AG04450 (cell line): ENCODE data around the gene FEN1. TPM values are rescaled to one million over a fixed set of nuclear protein-coding genes. Genes with fewer than 3 reads are reported as not detected.

Experiments used
- CTCF ChIA-PET: fragments of 300-600, 350-600 bp; formaldehyde crosslinking; extraction: SDS; loops from one replicate; lab custom pipeline; 2022; ENCODE audit warnings: antibody characterized with exemption, inconsistent platforms; lab: Charles Lee
- POLR2A ChIA-PET: fragments of 350-600 bp; formaldehyde crosslinking; extraction: SDS; loops from one replicate; lab custom pipeline; 2021; ENCODE audit warnings: antibody characterized with exemption, inconsistent platforms; lab: Yijun Ruan, JAX
- DNase-seq: peaks from one replicate; pipeline ENCODE4 v3.0.0-alpha.2; 2011; ENCODE audit warnings: low read depth, low spot score
- H3K27ac ChIP-seq: one replicate; pipeline ENCODE4 v1.5.1; 2012; ENCODE audit warnings: low read depth, low read length, control low read depth
- H3K27me3 ChIP-seq: one replicate; pipeline ENCODE4 v1.6.0; 2012; ENCODE audit warnings: low read length; ENCODE audit not compliant: control insufficient read depth, insufficient read depth
- H3K4me3 ChIP-seq: 2 replicates; pipeline ENCODE4 v1.5.1; 2011; ENCODE audit warnings: mild to moderate bottlenecking, low read depth, low read length, control low read depth
- H3K9me3 ChIP-seq: 2 replicates; pipeline ENCODE4 v1.5.1; 2012; ENCODE audit warnings: low read length; ENCODE audit not compliant: control insufficient read depth, insufficient read depth
- polyA plus RNA-seq: library from polyadenylated mRNA; depleted of rRNA; stranded (reverse); fragments of >200 nt; gene quantifications from 2 replicates; pipeline ENCODE4 v1.2.3, GENCODE V29; 2011
- TF ChIP-seq, protein P1 (sequence below): IDR thresholded peaks from 2 replicates; pipeline ENCODE4 v1.5.1; 2011; ENCODE audit warnings: low read depth, low read length, control low read depth, inconsistent platforms

FEN1 gene
- polyA plus RNA-seq, 1 experiment, result 7.1 TPM

DNA sequence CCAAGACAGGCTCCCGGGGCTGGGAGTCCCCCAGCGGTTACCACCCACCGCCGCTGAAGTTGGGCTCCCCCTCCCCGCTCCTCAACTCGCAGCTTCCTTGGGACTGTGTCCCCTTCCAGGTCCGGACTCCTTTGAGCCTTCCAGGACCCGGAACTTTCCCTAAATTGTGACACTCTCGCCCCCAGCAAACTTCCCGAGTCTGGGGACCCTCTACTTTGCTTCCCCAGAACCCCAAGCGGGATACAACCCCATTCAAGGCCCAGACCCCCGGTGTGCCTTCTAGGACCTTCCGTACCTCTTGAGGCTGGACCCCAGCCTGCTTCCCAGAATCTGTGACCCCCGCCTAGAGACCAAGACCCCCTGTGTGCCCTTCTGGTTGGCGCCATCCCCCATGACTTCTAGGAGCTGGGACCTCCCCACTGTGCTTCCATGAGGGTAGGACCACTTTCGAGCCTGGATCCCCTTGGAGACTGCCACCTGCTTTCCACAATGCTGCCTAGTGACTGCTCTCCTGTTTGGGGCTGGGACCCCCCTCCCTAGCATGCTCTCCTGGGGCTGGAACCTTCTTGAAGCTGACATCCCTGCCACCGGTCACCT is 39.7 kb upstream of the FEN1 start:
- ChIA-PET POLR2A (no interaction called here), CTCF (interaction anchor here (0.5 to 1.9 kb wide), 10 partner anchors 12 to 692 kb away, joined by 3 to 5 read pairs (median 3); no protein-coding TSS in a partner anchor)
- Histone ChIP-seq H3K4me3 (peak overlapping the region; percentile 63), H3K9me3 (no peaks in the 10 kb centered on the region; the same call in 1 of the 2 replicates), H3K27me3 (peaks cover 5% of the 10 kb centered on the region), H3K27ac (no peak overlapping the region)
- no peak for DNase-seq
- TF ChIP-seq, protein P1, sequence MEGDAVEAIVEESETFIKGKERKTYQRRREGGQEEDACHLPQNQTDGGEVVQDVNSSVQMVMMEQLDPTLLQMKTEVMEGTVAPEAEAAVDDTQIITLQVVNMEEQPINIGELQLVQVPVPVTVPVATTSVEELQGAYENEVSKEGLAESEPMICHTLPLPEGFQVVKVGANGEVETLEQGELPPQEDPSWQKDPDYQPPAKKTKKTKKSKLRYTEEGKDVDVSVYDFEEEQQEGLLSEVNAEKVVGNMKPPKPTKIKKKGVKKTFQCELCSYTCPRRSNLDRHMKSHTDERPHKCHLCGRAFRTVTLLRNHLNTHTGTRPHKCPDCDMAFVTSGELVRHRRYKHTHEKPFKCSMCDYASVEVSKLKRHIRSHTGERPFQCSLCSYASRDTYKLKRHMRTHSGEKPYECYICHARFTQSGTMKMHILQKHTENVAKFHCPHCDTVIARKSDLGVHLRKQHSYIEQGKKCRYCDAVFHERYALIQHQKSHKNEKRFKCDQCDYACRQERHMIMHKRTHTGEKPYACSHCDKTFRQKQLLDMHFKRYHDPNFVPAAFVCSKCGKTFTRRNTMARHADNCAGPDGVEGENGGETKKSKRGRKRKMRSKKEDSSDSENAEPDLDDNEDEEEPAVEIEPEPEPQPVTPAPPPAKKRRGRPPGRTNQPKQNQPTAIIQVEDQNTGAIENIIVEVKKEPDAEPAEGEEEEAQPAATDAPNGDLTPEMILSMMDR, result no peak

DNA sequence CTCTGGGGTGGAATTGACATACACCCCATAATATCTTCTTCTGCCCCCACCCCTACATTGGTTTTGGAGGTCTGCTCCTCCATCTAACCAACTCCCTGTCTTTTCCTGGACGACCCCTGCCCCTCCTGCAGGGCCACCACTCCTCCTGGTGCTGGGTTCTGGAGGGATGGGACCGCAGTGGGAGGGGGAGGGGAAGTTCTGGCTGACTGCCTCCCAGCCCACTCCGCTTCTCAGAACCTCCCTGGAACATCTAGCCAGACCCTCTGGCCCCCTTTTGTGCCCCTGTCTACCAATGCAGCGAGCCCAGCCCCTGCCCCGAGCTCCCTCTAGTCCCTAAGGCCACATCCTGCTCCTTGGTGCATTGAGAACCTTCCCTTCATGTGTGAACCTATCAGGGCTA is 39.0 kb upstream of the FEN1 start:
- POLR2A ChIA-PET, result no interaction called here
- no peak for DNase-seq
- CTCF ChIA-PET, result interaction anchor here (0.5 to 1.9 kb wide), 6 partner anchors 11 to 355 kb away, joined by 3 to 5 read pairs (median 4); no protein-coding TSS in a partner anchor

DNA sequence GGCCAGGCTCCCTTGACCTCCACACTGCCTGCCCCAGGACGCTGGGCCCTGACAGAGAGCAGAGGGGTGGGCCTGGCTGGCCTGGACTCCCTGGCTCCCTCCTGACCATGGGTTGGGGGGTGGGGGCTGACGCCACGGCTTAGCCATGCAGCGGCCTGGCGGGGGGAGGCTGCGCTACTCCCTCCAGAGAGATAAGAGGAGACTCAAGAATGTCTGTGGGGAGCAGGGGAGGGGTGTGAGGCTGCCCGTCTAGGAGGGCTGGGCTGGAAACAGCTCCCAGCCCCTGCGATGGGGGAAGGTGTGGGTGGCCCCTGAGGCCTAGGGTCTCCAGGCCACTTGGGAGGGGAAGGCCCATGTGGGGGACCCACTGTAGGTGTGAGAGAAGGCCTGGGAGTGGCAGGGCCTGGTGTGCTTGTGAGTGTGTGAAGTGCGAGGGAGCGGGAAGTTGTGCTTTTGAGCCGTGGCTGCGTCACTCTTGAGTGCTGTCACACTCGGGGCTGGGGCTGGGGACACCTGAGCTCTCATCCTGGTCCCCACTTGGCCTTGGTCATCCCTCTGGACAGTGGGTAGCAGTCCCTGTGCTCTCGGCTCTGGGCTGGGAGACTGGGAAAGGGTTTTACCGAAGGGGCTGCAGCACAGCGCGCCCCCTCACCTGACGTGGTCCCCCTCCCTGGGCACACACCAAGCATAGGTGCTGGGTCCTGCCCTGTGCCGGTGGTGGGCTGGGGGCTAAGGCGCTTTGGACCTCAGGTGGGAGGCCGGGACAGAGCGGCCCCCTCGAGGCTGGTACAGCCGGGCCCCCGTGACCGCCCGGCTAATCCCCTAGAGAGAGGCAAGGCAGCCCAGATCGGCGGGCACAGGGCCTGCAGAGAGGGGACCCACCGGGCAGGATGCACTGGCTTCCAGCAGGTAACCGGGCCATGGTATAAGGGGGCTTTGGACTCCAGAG is 37.9 kb upstream of the FEN1 start:
- no peak overlapping the region for H3K4me3 ChIP-seq
- ChIA-PET POLR2A (no interaction called here), CTCF (interaction anchor here (0.8 kb wide), 1 partner anchor 21 kb away, joined by 4 read pairs; no protein-coding TSS in a partner anchor)
- no peak for DNase-seq
- H3K9me3 ChIP-seq, result no peaks in the 10 kb centered on the region; the same call in 1 of the 2 replicates
- TF ChIP-seq, protein P1, result no peak
- no peak overlapping the region for H3K27ac ChIP-seq
- peaks cover 5% of the 10 kb centered on the region for H3K27me3 ChIP-seq

More for the DNA sequence above, 39.0 kb upstream of the FEN1 start:
- H3K4me3 ChIP-seq, result no peak overlapping the region
- peaks cover 5% of the 10 kb centered on the region for H3K27me3 ChIP-seq
- TF ChIP-seq, protein P1, result no peak
- H3K27ac ChIP-seq, result no peak overlapping the region
- H3K9me3 ChIP-seq, result no peaks in the 10 kb centered on the region; the same call in 1 of the 2 replicates

DNA sequence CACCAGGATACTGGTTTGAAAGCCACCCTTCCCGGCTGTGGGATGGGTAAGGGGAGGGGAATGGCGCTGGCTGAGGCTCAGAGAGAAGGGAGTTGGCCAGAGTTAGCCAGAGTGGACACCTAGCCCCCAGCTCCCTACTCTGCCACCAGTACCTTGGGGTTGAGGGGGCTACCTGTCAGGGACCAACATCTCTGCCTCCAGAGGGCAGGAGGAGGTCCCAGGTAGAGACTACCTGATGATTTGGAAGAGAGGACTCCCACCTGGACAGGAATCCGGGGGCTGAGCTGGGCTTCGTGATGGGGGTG is 36.6 kb upstream of the FEN1 start:
- TF ChIP-seq, protein P1, result no peak
- Histone ChIP-seq H3K4me3 (no peak overlapping the region), H3K9me3 (no peaks in the 10 kb centered on the region; the same call in 1 of the 2 replicates), H3K27me3 (peaks cover 5% of the 10 kb centered on the region), H3K27ac (no peak overlapping the region)
- CTCF ChIA-PET, result no interaction called here
- POLR2A ChIA-PET, result no interaction called here
- DNase-seq, result no peak
